Activated naive CD4-positive, alpha-beta T cell treated with anti-CD3 and anti-CD28 coated beads, Interleukin-2, amount 10 ng/mL, durations not matched to agents 7 days and 5 days (primary cell): ENCODE data around the gene FAM20A.
A peak's percentile ranks its signal among the peaks of the same experiment; 100 is the strongest.

Experiments used
- CTCF ChIA-PET: fragments of 350-600 bp; sonication (Branson Sonifier 250); formaldehyde crosslinking; loops from one replicate; lab custom pipeline; 2021; ENCODE audit warnings: antibody characterized with exemption; lab: Charles Lee
- DNase-seq: peaks from one replicate; pipeline ENCODE4 v3.0.0-alpha.2; 2020
- H3K27ac Mint-ChIP-seq: one replicate; pipeline ENCODE4 v1.8.0; 2021; ENCODE audit warnings: mild to moderate bottlenecking, moderate library complexity, mixed read lengths
- H3K27me3 Mint-ChIP-seq: one replicate; pipeline ENCODE4 v1.8.0; 2021; ENCODE audit warnings: mild to moderate bottlenecking, mixed read lengths
- H3K36me3 Mint-ChIP-seq: one replicate; pipeline ENCODE4 v1.8.0; 2021; ENCODE audit warnings: mixed read lengths
- H3K4me1 Mint-ChIP-seq: one replicate; pipeline ENCODE4 v1.8.0; 2021; ENCODE audit warnings: mixed read lengths
- H3K4me3 Mint-ChIP-seq: one replicate; pipeline ENCODE4 v1.8.0; 2021; ENCODE audit warnings: mild to moderate bottlenecking, moderate library complexity, mixed read lengths
- H3K9me3 Mint-ChIP-seq: one replicate; pipeline ENCODE4 v1.8.0; 2021; ENCODE audit warnings: mixed read lengths

The FAM20A gene

GRCh38 chr17:68616334-68616733 is 15.2 kb upstream of the FAM20A start:
- no peaks in the 10 kb centered on the region for H3K4me1 Mint-ChIP-seq
- no peak overlapping the region for H3K4me3 Mint-ChIP-seq
- peaks cover 18% of the 10 kb centered on the region for H3K27me3 Mint-ChIP-seq
- no peak overlapping the region for H3K27ac Mint-ChIP-seq
- H3K36me3 Mint-ChIP-seq, result no peaks in the 10 kb centered on the region
- no peaks in the 10 kb centered on the region for H3K9me3 Mint-ChIP-seq
- DNase-seq, result no peak
- CTCF ChIA-PET, result interaction anchor here (0.6 to 1.5 kb wide), 3 partner anchors 13 to 151 kb away, joined by 3 read pairs; no protein-coding TSS in a partner anchor

- CTCF ChIA-PET, result interaction anchor here (0.9 to 2.5 kb wide), 10 partner anchors 9 to 146 kb away, joined by 3 to 12 read pairs (median 4); no protein-coding TSS in a partner anchor
Observed at GRCh38 chr17:68614718-68615117, 13.6 kb upstream of the FAM20A start.

GRCh38 chr17:68613739-68614298 is 12.7 kb upstream of the FAM20A start:
- Mint-ChIP-seq H3K27me3 (peaks cover 22% of the 10 kb centered on the region), H3K4me3 (no peak overlapping the region), H3K36me3 (no peaks in the 10 kb centered on the region), H3K27ac (no peak overlapping the region), H3K9me3 (peaks cover 9% of the 10 kb centered on the region), H3K4me1 (no peaks in the 10 kb centered on the region)
- peak; percentile 49 for DNase-seq
- CTCF ChIA-PET, result interaction anchor here (0.6 to 2.5 kb wide), 18 partner anchors 9 to 437 kb away, joined by 3 to 12 read pairs (median 4); no protein-coding TSS in a partner anchor

More at GRCh38 chr17:68614718-68615117, 13.6 kb upstream of the FAM20A start:
- no peaks in the 10 kb centered on the region for H3K4me1 Mint-ChIP-seq
- H3K27ac Mint-ChIP-seq, result no peak overlapping the region
- H3K4me3 Mint-ChIP-seq, result no peak overlapping the region
- no peaks in the 10 kb centered on the region for H3K36me3 Mint-ChIP-seq
- H3K9me3 Mint-ChIP-seq, result peaks cover 6% of the 10 kb centered on the region
- peaks cover 22% of the 10 kb centered on the region for H3K27me3 Mint-ChIP-seq
- DNase-seq, result no peak

GRCh38 chr17:68612923-68613292 is 11.7 kb upstream of the FAM20A start:
- no peak overlapping the region for H3K27ac Mint-ChIP-seq
- DNase-seq, result no peak

GRCh38 chr17:68612209-68612922 is 11.2 kb upstream of the FAM20A start:
- H3K27ac Mint-ChIP-seq, result no peak overlapping the region
- H3K4me3 Mint-ChIP-seq, result no peak overlapping the region
- CTCF ChIA-PET, result interaction anchor here (1.0 to 1.4 kb wide), 4 partner anchors 25 to 144 kb away, joined by 3 to 5 read pairs (median 3); no protein-coding TSS in a partner anchor
- no peak for DNase-seq
- H3K36me3 Mint-ChIP-seq, result no peaks in the 10 kb centered on the region
- peaks cover 25% of the 10 kb centered on the region for H3K27me3 Mint-ChIP-seq
- H3K9me3 Mint-ChIP-seq, result peaks cover 19% of the 10 kb centered on the region
- no peaks in the 10 kb centered on the region for H3K4me1 Mint-ChIP-seq

More at GRCh38 chr17:68612923-68613292, 11.7 kb upstream of the FAM20A start:
- no peaks in the 10 kb centered on the region for H3K4me1 Mint-ChIP-seq
- H3K4me3 Mint-ChIP-seq, result no peak overlapping the region
- H3K36me3 Mint-ChIP-seq, result no peaks in the 10 kb centered on the region
- CTCF ChIA-PET, result interaction anchor here (0.9 to 2.5 kb wide), 7 partner anchors 8 to 146 kb away, joined by 3 to 12 read pairs (median 4); no protein-coding TSS in a partner anchor
- peaks cover 23% of the 10 kb centered on the region for H3K27me3 Mint-ChIP-seq
- H3K9me3 Mint-ChIP-seq, result peaks cover 13% of the 10 kb centered on the region

- DNase-seq, result no peak
- no peak overlapping the region for H3K27ac Mint-ChIP-seq
- H3K9me3 Mint-ChIP-seq, result peaks cover 20% of the 10 kb centered on the region
- H3K27me3 Mint-ChIP-seq, result peaks cover 23% of the 10 kb centered on the region
- H3K4me1 Mint-ChIP-seq, result no peaks in the 10 kb centered on the region
- H3K36me3 Mint-ChIP-seq, result no peaks in the 10 kb centered on the region
- CTCF ChIA-PET, result interaction anchor here (1.0 to 1.4 kb wide), 4 partner anchors 24 to 143 kb away, joined by 3 to 5 read pairs (median 3); no protein-coding TSS in a partner anchor
- no peak overlapping the region for H3K4me3 Mint-ChIP-seq
Observed at GRCh38 chr17:68611353-68612208, 10.4 kb upstream of the FAM20A start.

GRCh38 chr17:68610554-68610953 is 9.4 kb upstream of the FAM20A start:
- no peak overlapping the region for H3K4me3 Mint-ChIP-seq
- H3K4me1 Mint-ChIP-seq, result no peaks in the 10 kb centered on the region
- H3K36me3 Mint-ChIP-seq, result no peaks in the 10 kb centered on the region
- H3K9me3 Mint-ChIP-seq, result peaks cover 20% of the 10 kb centered on the region
- CTCF ChIA-PET, result no interaction called here
- no peak for DNase-seq
- peaks cover 26% of the 10 kb centered on the region for H3K27me3 Mint-ChIP-seq
- H3K27ac Mint-ChIP-seq, result no peak overlapping the region

GRCh38 chr17:68608515-68609130 is 7.5 kb upstream of the FAM20A start:
- no peak for DNase-seq
- Mint-ChIP-seq H3K9me3 (peaks cover 20% of the 10 kb centered on the region), H3K4me1 (no peaks in the 10 kb centered on the region), H3K27ac (no peak overlapping the region), H3K36me3 (no peaks in the 10 kb centered on the region), H3K4me3 (no peak overlapping the region), H3K27me3 (peaks cover 21% of the 10 kb centered on the region)
- CTCF ChIA-PET, result no interaction called here

- Mint-ChIP-seq H3K4me1 (peaks cover 2% of the 10 kb centered on the region), H3K9me3 (peaks cover 20% of the 10 kb centered on the region), H3K27me3 (peaks cover 34% of the 10 kb centered on the region), H3K4me3 (no peak overlapping the region), H3K36me3 (no peaks in the 10 kb centered on the region), H3K27ac (no peak overlapping the region)
- CTCF ChIA-PET, result no interaction called here
- DNase-seq, result no peak
Observed at GRCh38 chr17:68606451-68607307, 5.5 kb upstream of the FAM20A start.

- CTCF ChIA-PET, result interaction anchor here (1.8 kb wide), 1 partner anchor 8 kb away, joined by 12 read pairs; no protein-coding TSS in a partner anchor
Observed at GRCh38 chr17:68605914-68606313, 4.7 kb upstream of the FAM20A start.

GRCh38 chr17:68603656-68604055 is 2.5 kb upstream of the FAM20A start:
- no peak for DNase-seq
- Mint-ChIP-seq H3K27me3 (peaks cover 59% of the 10 kb centered on the region), H3K27ac (no peak overlapping the region), H3K4me3 (no peak overlapping the region), H3K4me1 (peaks cover 9% of the 10 kb centered on the region), H3K36me3 (no peaks in the 10 kb centered on the region), H3K9me3 (peaks cover 9% of the 10 kb centered on the region)
- CTCF ChIA-PET, result no interaction called here

More at GRCh38 chr17:68605914-68606313, 4.7 kb upstream of the FAM20A start:
- H3K4me1 Mint-ChIP-seq, result peaks cover 4% of the 10 kb centered on the region
- DNase-seq, result no peak
- H3K27me3 Mint-ChIP-seq, result peaks cover 41% of the 10 kb centered on the region
- peaks cover 20% of the 10 kb centered on the region for H3K9me3 Mint-ChIP-seq
- no peak overlapping the region for H3K4me3 Mint-ChIP-seq
- no peak overlapping the region for H3K27ac Mint-ChIP-seq
- H3K36me3 Mint-ChIP-seq, result no peaks in the 10 kb centered on the region

GRCh38 chr17:68603027-68603426 is 1.9 kb upstream of the FAM20A start:
- CTCF ChIA-PET, result interaction anchor here (1.1 to 1.6 kb wide), 2 partner anchors 11 kb away, joined by 3 read pairs; no protein-coding TSS in a partner anchor
- Mint-ChIP-seq H3K27me3 (peaks cover 65% of the 10 kb centered on the region), H3K4me3 (no peak overlapping the region), H3K4me1 (peaks cover 9% of the 10 kb centered on the region), H3K36me3 (no peaks in the 10 kb centered on the region), H3K27ac (no peak overlapping the region), H3K9me3 (peaks cover 8% of the 10 kb centered on the region)
- no peak for DNase-seq

- Mint-ChIP-seq H3K27ac (no peak overlapping the region), H3K4me1 (peaks cover 9% of the 10 kb centered on the region), H3K36me3 (no peaks in the 10 kb centered on the region), H3K4me3 (no peak overlapping the region), H3K9me3 (peaks cover 1% of the 10 kb centered on the region), H3K27me3 (peaks cover 67% of the 10 kb centered on the region)
- CTCF ChIA-PET, result interaction anchor here (1.1 to 1.6 kb wide), 2 partner anchors 11 kb away, joined by 3 read pairs; no protein-coding TSS in a partner anchor
- DNase-seq, result no peak
Observed at GRCh38 chr17:68602289-68602688, 1.1 kb upstream of the FAM20A start.
